Jurkat, Clone E6-1 (cell line): Measurements from ENCODE around the gene CPN1.
"Not testable (repeated sequence)": the region's sequence is repeated elsewhere in the genome, so short reads cannot be mapped to it uniquely, and the experiment has no call there.

Experiments used
- DNase-seq: peaks from one replicate; pipeline ENCODE4 v3.0.0-alpha.2; 2011; ENCODE audit warnings: low read depth, low spot score
- H3K4me3 ChIP-seq: 2 replicates; pipeline ENCODE4 v1.5.1; 2011; ENCODE audit warnings: mild to moderate bottlenecking, low read length, control low read depth, moderate library complexity

CPN1 gene

GRCh38 chr10:100036850-100037249, 44.8 kb downstream of the CPN1 start:
- DNase-seq: no peak
- no peak overlapping the region for H3K4me3 ChIP-seq

DNA sequence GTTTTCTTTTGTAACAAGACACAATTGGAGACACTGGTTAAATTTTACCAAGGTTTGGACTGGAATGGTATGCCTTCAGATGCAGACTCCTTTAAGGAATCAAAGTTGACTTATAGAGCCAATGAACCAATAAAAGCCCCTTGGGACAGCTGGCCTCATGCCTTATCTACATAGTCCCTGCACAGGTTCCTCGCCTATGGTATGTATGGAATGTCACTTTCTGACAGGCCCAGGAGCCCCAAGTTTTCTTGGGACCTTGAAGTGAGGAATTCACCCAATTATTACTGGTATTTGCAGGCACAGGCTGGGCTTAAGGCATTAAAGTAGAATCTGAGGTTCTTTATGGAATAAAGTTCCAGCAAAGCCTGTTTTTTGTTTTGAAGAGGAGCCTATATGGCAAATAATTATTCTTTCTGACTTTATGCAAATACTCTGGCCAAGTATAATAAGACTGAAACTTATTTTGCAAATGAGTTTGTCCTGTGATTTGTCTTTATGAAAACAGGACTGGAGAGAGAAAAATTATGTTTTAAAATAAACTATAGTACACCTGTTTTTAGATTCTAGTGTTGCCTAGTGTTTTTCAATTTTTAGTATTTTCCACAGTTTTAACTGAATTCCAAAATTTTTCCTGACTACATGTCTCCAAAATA, 47.8 kb downstream of the CPN1 start:
- no peak overlapping the region for H3K4me3 ChIP-seq
- DNase-seq: no peak

DNA sequence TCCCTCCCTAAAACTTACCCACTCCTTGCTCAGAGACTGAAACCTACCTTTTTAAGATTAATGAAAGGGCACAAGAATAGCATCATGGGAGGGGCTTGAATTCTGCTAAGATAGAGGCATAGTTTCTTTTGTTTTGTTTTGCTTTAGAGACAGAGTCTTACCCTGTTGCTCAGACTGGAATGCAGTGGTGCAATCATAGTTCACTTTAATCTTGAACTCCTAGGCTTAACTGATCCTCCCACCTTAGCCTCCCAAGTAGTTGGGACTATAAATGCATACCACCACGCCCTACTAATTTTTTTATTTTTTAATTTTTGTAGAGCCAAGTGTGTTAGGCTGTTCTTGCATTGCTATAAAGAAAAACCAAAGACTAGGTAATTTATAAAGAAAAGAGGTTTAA, 54.3 kb downstream of the CPN1 start:
- no peak for DNase-seq
- H3K4me3 ChIP-seq: no peak overlapping the region

GRCh38 chr10:100025576-100025975, 56.1 kb downstream of the CPN1 start:
- DNase-seq: no peak
- H3K4me3 ChIP-seq: no peak overlapping the region

DNA sequence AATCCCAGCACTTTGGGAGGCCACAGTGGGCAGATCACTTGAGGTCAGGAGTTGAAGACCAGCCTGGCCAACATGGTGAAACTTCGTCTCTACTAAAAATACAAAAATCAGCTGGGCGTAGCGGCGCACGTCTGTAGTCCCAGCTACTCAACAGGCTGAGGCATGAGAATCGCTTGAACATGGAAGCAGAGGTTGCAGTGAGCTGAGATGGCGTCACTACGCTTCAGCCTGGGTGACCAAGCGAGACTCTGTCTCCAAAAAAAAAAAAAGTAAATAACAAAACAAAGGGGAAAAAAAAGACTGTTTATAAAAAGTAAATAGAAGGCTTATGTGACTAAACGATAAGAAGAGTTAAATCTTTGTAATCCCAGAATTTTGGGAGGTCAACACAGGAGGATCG, 56.9 kb downstream of the CPN1 start:
- no peak for DNase-seq
- no peak overlapping the region for H3K4me3 ChIP-seq

- no peak for DNase-seq
- H3K4me3 ChIP-seq: no peak overlapping the region
These were observed 59.3 kb downstream of the CPN1 start for GRCh38 chr10:100022403-100022802.

- no peak overlapping the region for H3K4me3 ChIP-seq
- DNase-seq: no peak
These were observed 60.3 kb downstream of the CPN1 start for GRCh38 chr10:100021322-100021721.

GRCh38 chr10:100020886-100021253, 60.8 kb downstream of the CPN1 start:
- no peak overlapping the region for H3K4me3 ChIP-seq
- no peak for DNase-seq

- DNase-seq: no peak
- no peak overlapping the region for H3K4me3 ChIP-seq
These were observed 61.4 kb downstream of the CPN1 start for GRCh38 chr10:100020142-100020885.

DNA sequence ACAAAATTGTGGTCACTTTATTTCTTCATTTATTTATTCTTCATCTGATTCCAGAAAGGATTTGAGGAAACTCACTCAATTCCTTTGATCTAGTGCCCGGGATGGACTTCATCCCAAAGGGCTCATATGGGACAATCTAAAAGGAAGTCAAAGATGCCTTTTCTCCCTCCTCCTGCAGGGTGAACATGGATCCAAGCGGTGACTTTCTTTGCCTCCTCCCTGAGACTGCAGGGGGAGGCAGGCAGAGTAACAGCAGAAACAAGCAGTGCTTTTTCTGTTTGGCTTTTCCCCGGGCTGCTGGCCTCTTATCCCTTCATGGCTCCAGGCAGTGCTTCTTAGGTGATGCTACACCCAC, 61.9 kb downstream of the CPN1 start:
- no peak for DNase-seq
- no peak overlapping the region for H3K4me3 ChIP-seq

DNA sequence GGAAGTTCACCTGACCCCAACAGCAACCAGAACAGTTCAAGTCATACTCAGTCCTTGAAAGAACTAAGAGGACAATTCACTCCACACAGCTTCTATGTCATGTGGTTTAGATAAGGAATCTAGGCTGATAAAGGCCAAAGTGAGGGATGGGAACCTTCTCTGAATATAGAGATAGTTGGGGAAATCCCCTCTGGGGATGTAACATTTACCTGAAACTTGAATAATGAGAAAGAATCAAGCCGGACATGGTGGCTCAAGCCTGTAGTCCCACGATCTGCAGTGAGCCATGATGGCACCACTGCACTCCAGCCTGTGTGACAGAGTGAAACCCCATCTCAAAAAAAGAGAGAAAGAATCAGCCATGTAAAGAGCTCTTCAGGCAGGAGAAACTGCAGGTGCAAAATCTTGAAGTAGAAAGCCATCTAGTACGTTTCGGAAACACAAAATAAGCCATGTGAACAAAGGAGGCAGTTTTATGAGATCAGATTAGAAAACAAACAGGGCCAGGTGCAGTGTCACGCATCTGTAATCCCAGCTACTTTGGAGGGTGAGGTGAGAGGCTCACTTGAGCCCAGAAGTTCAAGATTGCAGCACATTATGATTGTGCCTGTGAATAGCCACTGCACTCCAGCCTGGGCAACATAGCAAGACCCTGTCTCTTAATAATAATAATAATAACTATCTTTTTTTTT, 67.5 kb downstream of the CPN1 start:
- no peak for DNase-seq

DNA sequence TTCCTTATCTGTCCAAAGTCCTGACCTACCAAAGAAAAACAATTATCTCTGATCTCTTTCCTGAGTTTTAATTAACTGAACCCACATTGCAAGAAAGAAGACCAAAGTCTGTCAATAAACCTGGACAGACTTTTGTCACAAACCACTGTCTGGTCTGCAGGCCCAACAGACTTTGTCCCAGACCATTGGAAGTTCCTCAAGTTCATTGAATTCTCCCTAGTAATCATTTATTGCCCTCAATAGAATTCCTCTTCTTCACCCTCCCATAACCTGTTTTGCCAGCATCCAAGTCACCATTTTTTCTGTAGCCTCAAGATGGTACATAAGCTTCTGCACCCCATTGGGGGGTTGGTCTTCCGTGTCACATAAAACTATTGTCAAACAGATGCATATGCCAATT, 68.0 kb downstream of the CPN1 start:
- no peak overlapping the region for H3K4me3 ChIP-seq
- no peak for DNase-seq

More for the DNA sequence above, 67.5 kb downstream of the CPN1 start:
- no peak overlapping the region for H3K4me3 ChIP-seq

DNA sequence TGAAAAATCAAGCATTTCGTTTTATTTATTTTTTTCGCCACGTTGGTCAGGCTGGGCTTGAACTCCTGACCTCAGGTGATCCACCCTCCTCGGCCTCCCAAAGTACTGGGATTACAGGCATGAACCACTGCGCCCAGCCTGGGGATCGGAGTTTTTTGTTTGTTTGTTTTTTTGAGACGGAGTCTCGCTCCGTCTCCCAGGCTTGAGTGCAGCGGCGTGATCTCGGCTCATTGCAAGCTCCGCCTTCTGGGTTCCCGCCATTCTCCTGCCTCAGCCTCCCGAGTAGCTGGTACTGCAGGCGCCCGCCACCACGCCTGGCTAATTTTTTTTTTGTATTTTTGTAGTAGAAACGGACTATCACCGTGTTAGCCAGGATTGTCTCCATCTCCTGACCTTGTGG, 69.8 kb downstream of the CPN1 start:
- DNase-seq: not testable (repeated sequence)

DNA sequence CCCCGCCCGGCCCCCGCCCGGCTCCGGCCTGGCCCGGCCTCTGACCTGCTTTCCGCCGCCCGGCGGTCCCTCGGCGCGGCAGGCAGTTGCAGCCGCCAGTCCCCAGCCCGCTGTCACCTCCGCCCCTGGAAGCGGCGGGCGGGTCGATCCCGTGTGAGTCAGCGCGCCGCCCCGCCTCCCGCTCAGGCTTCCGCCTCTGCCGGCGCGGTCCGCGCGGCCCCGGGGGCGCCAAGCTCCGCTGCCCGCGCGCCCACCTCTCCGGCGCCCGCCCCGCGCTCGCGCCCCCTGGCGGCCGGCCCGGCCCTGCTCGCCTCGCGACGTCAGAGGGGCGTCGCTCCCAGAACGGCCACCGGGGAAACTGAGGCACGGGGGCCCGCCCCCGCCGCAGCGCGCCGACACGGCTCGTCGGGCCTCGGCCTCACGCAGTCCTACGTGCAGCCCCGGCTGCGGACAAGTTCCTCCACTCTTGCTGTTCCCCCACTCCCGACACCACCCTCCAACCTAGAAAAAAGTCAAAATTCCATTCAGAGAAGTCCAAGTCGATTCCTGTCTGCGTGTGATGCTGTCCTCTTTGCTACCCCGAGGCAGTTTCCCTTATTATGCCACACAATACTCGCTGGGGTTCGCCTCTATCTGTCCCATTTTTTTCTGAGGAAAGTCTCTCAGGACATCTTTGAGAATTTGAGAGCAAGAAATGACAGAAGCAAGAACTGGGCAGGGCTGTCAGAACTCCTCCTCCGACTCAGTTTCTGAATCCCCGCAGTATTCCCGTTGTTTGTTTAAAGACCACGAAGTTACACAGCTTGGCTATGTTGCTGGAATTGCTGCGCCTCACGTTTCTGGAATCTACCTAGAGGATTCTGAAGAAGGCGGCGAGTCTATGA, 71.6 kb downstream of the CPN1 start, which contains the start of gene DNMBP:
Gene DNMBP (minus strand): TSS at position 155 of the 884 bp plus-strand sequence. CDS start 37,823 bp downstream, outside the sequence.
- DNase-seq: peak; percentile 68
- peak within 1 kb of the TSS; percentile 90 for H3K4me3 ChIP-seq

More for the DNA sequence above, 69.8 kb downstream of the CPN1 start:
- H3K4me3 ChIP-seq: not testable (repeated sequence)

GRCh38 chr10:100009283-100009792, 72.3 kb downstream of the CPN1 start:
- peak overlapping the region; percentile 90 for H3K4me3 ChIP-seq
- no peak for DNase-seq

DNA sequence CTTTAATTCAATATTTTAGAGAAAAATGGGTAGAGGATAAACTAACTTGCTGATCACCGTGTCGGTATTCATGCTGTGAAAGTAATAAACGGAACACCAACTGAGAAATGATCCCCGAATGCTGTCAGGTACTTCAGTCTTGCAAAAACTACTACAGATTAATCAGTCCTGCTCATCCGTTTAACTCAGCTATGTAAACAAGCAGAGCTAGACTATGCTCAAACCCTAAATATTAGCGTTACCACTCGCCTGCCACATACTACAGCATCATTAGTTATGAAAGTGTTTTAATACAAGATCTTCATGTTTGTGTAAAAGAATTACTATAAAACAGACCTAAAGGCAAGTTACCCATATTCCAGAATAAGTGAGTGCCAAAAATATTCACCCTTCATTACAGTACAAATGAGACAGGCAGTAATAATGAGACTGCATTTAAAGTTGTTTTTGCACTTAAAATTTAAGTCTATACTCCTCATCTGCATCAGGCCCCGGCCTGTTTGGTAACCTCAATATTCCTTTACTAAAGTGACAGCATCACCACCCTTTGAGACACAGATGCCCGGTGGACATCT, 72.9 kb downstream of the CPN1 start:
- no peak for DNase-seq
- H3K4me3 ChIP-seq: peak overlapping the region; percentile 90

- DNase-seq: no peak
- H3K4me3 ChIP-seq: no peak overlapping the region
These were observed 73.5 kb downstream of the CPN1 start for GRCh38 chr10:100008142-100008522.

DNA sequence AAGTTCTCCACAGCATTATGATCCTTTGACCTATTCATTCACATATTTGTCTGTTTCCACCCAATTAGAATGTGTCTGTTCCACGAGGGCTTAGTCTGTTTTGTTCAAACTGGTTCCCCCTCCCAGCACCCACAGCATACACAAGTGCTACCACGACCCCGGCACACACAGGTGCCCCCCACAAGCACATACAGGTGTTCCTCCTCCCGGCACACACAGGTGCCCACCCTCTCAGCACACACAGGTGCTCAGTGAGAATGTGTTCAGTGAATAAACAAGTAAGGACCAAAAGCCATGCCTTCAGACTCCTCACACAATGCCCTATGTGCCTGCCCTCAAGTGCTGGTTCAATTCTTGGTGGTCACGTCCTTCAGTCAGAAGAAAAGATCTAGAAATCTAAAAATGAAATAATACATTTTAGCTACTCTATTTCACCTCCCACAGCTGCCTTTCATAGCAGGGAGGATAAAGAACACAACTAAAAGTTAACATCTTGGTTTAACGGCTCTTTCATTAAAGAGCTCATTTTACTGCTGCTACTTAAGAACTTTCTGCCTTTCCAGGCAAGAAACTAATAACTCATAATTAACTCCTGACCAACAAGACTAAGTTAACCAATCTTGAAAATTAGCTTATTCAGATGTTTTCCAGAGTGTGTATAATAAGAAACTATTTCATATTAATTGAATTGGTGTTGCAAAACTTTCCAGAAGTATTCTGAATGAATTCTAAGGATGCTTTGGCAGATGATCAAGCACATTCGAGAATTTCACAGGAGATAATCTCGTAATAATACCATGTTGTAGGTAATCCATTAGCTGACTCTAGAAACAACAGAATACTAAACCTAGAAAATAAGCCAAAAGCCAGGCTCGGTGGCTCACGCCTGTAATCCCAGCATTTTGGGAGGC, 74.2 kb downstream of the CPN1 start:
- no peak overlapping the region for H3K4me3 ChIP-seq
- no peak for DNase-seq
